ENCODE measurements around the gene GPX4.

Gene GPX4

DNA sequence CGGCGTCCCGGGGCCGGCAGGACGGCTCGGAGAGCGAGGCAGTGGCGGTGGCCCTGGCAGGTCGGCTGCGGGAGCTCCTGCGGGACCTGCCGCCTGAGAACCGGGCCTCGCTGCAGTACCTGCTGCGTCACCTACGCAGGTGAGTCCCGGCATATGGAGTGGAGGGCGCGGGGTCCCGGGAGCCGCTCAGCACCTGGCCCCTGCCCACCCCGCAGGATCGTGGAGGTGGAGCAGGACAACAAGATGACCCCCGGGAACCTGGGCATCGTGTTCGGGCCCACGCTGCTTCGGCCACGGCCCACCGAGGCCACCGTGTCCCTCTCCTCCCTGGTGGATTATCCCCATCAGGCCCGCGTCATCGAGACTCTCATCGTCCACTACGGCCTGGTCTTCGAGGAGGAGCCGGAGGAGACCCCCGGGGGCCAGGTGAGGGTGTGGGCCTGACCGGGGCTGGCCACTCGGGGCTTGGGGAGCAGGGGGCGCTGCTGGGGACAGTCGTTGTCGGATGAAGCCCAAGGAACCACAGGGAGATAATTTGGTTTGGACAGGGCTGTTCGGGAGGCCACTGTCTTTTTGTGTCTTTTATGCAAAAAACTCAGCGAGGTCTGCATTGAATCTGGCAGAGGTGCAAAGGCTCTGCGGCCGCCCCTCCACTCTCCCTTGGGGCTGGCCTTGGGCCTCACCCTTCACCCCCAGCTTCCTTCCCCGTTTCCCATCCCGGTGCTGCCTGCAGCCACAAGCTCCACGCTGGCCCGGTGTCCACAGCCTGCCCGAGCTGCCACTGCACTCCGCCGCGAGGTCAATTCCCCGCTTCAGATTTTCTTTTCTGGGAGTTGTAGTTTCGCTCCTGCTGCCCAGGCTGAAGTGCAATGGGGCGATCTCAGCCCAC, 20.6 kb upstream of the GPX4 start:
- Histone ChIP-seq H3K4me1 (ENCODE audit: control insufficient read depth, low read depth, low read length) (no peaks in the 10 kb centered on the region), H2BK120ac (ENCODE audit: low read depth, low read length) (no peak overlapping the region), H3K9ac (ENCODE audit: low read length) (no peak overlapping the region), H3K4ac (ENCODE audit: low read depth, low read length) (no peak overlapping the region), H2BK5ac (ENCODE audit: low read length) (no peak overlapping the region), H3K27me3 (ENCODE audit: insufficient read depth, low read length, poor library complexity) (no peaks in the 10 kb centered on the region), H2AK5ac (ENCODE audit: low read length) (no peak overlapping the region), H3K23ac (ENCODE audit: low read length) (no peak overlapping the region), H3K56ac (ENCODE audit: low read length) (no peak overlapping the region), H4K5ac (ENCODE audit: low read length) (no peak overlapping the region), H4K8ac (ENCODE audit: low read depth, low read length) (no peak overlapping the region), H3K4me3 (ENCODE audit: low read length) (no peak overlapping the region), H3K27ac (ENCODE audit: low read depth, low read length) (no peak overlapping the region), H3K79me1 (ENCODE audit: low read length) (no peaks in the 10 kb centered on the region), H3K18ac (ENCODE audit: low read length) (no peak overlapping the region), H3K36me3 (ENCODE audit: control insufficient read depth, insufficient read depth, low read length) (peaks cover 3% of the 10 kb centered on the region), H3K79me2 (ENCODE audit: control insufficient read depth, insufficient read depth, low read length) (no peaks in the 10 kb centered on the region), H3K4me2 (ENCODE audit: low read length) (no peak overlapping the region), H2BK15ac (replicated peaks; ENCODE audit: low read depth) (no peak overlapping the region)
- DNase-seq: no peak
- WGBS (ENCODE audit: extremely low coverage, insufficient coverage, low lambda C conversion rate): no CpG with 5 or more reads among the region's 59 CpGs

DNA sequence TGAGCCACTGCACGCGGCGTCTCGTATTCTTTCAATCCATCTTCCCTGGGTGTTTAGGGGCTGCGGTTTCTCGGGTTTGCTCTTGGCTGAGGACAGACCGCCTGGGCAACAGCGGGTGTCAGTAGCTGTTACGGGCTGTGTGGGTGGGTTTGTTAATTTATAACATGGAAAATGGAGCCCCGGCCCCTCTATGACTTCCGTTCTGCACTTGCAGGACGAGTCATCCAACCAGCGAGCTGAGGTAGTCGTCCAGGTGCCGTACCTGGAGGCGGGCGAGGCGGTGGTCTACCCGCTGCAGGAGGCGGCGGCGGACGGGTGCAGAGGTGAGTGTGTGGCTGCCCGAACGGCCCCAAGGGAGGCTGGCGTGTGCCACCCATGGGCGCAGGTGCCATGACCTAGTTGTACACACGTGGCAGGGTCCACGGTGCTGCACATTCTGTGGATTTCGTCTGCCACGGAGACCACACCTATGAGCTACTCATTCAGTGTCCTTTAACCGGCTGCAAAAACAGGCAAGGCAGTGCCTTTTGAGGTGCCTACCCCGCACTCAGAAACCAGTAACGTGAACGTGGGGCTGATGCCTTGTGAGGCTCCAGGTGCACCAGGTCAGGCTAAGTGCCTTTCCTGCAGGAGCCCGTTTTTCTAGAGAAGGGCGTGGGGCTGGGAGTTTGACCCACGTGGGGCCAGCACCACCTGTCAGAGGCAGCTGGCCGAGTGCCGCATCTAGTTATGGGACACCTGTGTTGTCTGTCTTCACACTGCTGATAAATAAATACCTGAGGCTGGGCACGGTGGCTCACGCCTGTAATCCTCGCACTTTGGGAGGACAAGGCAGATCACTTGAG, 19.5 kb upstream of the GPX4 start:
- peaks cover 3% of the 10 kb centered on the region for H3K36me3 ChIP-seq (ENCODE audit: control insufficient read depth, insufficient read depth, low read length)
- no peak overlapping the region for H3K4ac ChIP-seq (ENCODE audit: low read depth, low read length)
- H3K27ac ChIP-seq (ENCODE audit: low read depth, low read length): no peak overlapping the region
- no peaks in the 10 kb centered on the region for H3K27me3 ChIP-seq (ENCODE audit: insufficient read depth, low read length, poor library complexity)
- WGBS (ENCODE audit: extremely low coverage, insufficient coverage, low lambda C conversion rate): no CpG with 5 or more reads among the region's 43 CpGs
- no peak overlapping the region for H2AK5ac ChIP-seq (ENCODE audit: low read length)
- H4K5ac ChIP-seq (ENCODE audit: low read length): no peak overlapping the region
- no peak overlapping the region for H3K4me2 ChIP-seq (ENCODE audit: low read length)
- H3K79me2 ChIP-seq (ENCODE audit: control insufficient read depth, insufficient read depth, low read length): no peaks in the 10 kb centered on the region
- no peak overlapping the region for H3K18ac ChIP-seq (ENCODE audit: low read length)
- no peak overlapping the region for H3K9ac ChIP-seq (ENCODE audit: low read length)
- H2BK15ac ChIP-seq (replicated peaks; ENCODE audit: low read depth): no peak overlapping the region
- H4K8ac ChIP-seq (ENCODE audit: low read depth, low read length): no peak overlapping the region
- H3K56ac ChIP-seq (ENCODE audit: low read length): no peak overlapping the region
- no peak overlapping the region for H2BK5ac ChIP-seq (ENCODE audit: low read length)
- no peak overlapping the region for H3K23ac ChIP-seq (ENCODE audit: low read length)
- H3K4me1 ChIP-seq (ENCODE audit: control insufficient read depth, low read depth, low read length): no peaks in the 10 kb centered on the region
- no peaks in the 10 kb centered on the region for H3K79me1 ChIP-seq (ENCODE audit: low read length)
- no peak overlapping the region for H3K4me3 ChIP-seq (ENCODE audit: low read length)
- no peak for DNase-seq
- no peak overlapping the region for H2BK120ac ChIP-seq (ENCODE audit: low read depth, low read length)

DNA sequence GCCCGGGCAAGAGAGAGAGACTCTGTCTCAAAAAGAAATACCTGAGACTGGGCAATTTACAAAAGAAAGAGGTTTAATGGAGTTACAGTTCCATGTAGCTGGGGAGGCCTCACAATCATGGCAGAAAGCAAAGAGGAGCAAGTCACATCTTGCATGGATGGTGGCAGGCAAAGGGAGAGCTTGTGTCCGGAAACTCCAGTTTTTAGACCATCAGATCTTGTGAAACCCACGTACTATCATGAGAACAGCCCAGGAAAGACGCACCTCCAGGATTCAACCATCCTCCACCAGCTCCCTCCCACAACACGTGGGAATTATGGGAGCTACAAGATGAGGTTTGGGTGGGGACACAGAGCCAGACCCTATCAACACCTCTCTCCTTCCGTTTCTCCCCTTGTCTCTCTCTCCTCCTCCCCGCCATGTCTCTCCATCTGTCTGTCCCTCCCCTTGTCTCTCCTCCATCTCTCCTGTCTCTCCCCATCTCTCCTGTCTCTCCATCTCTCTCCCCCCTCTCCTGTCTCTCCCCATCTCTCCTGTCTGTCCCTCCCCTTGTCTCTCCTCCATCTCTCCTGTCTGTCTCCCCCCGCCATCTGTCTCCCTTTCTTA, 18.6 kb upstream of the GPX4 start:
- no peak overlapping the region for H2BK120ac ChIP-seq (ENCODE audit: low read depth, low read length)
- H3K4me1 ChIP-seq (ENCODE audit: control insufficient read depth, low read depth, low read length): no peaks in the 10 kb centered on the region
- H3K27me3 ChIP-seq (ENCODE audit: insufficient read depth, low read length, poor library complexity): no peaks in the 10 kb centered on the region
- H3K18ac ChIP-seq (ENCODE audit: low read length): no peak overlapping the region
- no peaks in the 10 kb centered on the region for H3K79me1 ChIP-seq (ENCODE audit: low read length)
- no peak overlapping the region for H4K5ac ChIP-seq (ENCODE audit: low read length)
- no peak overlapping the region for H3K27ac ChIP-seq (ENCODE audit: low read depth, low read length)
- H3K79me2 ChIP-seq (ENCODE audit: control insufficient read depth, insufficient read depth, low read length): no peaks in the 10 kb centered on the region
- no peak overlapping the region for H3K56ac ChIP-seq (ENCODE audit: low read length)
- H2AK5ac ChIP-seq (ENCODE audit: low read length): no peak overlapping the region
- H3K4me2 ChIP-seq (ENCODE audit: low read length): no peak overlapping the region
- no peak overlapping the region for H3K4ac ChIP-seq (ENCODE audit: low read depth, low read length)
- H4K8ac ChIP-seq (ENCODE audit: low read depth, low read length): no peak overlapping the region
- H3K36me3 ChIP-seq (ENCODE audit: control insufficient read depth, insufficient read depth, low read length): peaks cover 3% of the 10 kb centered on the region
- H2BK15ac ChIP-seq (replicated peaks; ENCODE audit: low read depth): no peak overlapping the region
- DNase-seq: no peak
- H3K9ac ChIP-seq (ENCODE audit: low read length): no peak overlapping the region
- H2BK5ac ChIP-seq (ENCODE audit: low read length): no peak overlapping the region
- no peak overlapping the region for H3K4me3 ChIP-seq (ENCODE audit: low read length)
- no CpG with 5 or more reads among the region's 8 CpGs for WGBS (ENCODE audit: extremely low coverage, insufficient coverage, low lambda C conversion rate)
- no peak overlapping the region for H3K23ac ChIP-seq (ENCODE audit: low read length)

DNA sequence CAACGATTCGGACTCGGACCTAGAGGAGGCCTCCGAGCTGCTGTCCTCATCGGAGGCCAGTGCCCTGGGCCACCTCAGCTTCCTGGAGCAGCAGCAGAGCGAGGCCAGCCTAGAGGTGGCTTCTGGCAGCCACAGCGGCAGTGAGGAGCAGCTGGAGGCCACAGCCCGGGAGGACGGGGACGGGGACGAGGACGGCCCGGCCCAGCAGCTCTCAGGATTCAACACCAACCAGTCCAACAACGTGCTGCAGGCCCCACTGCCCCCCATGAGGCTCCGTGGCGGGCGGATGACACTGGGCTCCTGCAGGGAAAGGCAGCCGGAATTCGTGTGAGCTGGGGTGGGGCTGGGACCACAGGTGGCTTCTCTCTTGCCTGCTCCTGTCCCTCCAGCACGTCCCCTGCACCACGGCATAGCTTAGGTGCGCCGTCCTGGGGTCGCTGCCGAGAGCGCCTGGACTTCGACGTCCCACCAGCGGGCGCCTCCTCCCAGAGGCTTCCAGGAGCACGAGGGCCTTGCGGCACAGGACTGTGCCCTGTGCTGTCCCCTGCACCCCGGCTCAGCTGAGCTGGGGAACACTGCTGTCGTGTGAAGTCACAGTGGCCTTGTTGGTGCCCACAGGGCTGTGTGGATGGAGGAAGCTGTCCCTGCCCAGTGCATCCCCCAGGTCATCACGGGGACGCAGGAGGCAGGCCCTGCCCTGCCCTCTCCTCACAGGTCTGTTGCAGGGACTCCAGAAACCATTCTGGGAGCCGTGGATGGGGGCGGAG, 17.9 kb upstream of the GPX4 start:
- Histone ChIP-seq H2BK15ac (replicated peaks; ENCODE audit: low read depth) (no peak overlapping the region), H4K5ac (ENCODE audit: low read length) (no peak overlapping the region), H3K4me1 (ENCODE audit: control insufficient read depth, low read depth, low read length) (no peaks in the 10 kb centered on the region), H3K18ac (ENCODE audit: low read length) (no peak overlapping the region), H3K4ac (ENCODE audit: low read depth, low read length) (no peak overlapping the region), H3K23ac (ENCODE audit: low read length) (no peak overlapping the region), H3K4me3 (ENCODE audit: low read length) (no peak overlapping the region), H3K9ac (ENCODE audit: low read length) (no peak overlapping the region), H3K56ac (ENCODE audit: low read length) (no peak overlapping the region), H3K79me1 (ENCODE audit: low read length) (no peaks in the 10 kb centered on the region), H3K4me2 (ENCODE audit: low read length) (no peak overlapping the region), H3K36me3 (ENCODE audit: control insufficient read depth, insufficient read depth, low read length) (peaks cover 3% of the 10 kb centered on the region), H2BK5ac (ENCODE audit: low read length) (no peak overlapping the region), H3K27ac (ENCODE audit: low read depth, low read length) (no peak overlapping the region), H3K27me3 (ENCODE audit: insufficient read depth, low read length, poor library complexity) (no peaks in the 10 kb centered on the region), H2BK120ac (ENCODE audit: low read depth, low read length) (no peak overlapping the region), H3K79me2 (ENCODE audit: control insufficient read depth, insufficient read depth, low read length) (no peaks in the 10 kb centered on the region), H4K8ac (ENCODE audit: low read depth, low read length) (no peak overlapping the region), H2AK5ac (ENCODE audit: low read length) (no peak overlapping the region)
- WGBS (ENCODE audit: extremely low coverage, insufficient coverage, low lambda C conversion rate): no CpG with 5 or more reads among the region's 38 CpGs
- no peak for DNase-seq

DNA sequence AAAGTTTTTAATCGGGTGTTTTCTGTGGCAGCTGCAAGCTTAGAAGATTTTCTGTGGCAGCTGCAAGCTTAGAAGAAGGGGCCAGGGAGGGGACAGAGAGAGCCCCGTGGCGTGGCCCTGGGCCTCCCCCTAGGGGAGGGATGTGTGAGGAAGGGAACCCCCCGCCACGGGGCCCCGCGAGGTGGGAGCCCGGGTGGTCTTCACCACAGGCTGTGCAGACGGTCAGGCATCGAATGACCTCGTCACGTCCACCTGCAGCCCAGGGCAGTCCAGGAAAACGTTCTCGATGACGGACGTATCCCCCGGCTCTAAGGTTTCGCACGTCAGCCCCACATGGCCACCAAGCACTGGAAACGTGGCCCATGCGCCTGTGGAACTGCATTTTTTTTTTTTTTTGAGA, 17.2 kb upstream of the GPX4 start:
- Histone ChIP-seq H3K79me1 (ENCODE audit: low read length) (no peaks in the 10 kb centered on the region), H3K36me3 (ENCODE audit: control insufficient read depth, insufficient read depth, low read length) (peaks cover 3% of the 10 kb centered on the region), H3K4ac (ENCODE audit: low read depth, low read length) (no peak overlapping the region), H3K9ac (ENCODE audit: low read length) (no peak overlapping the region), H2BK120ac (ENCODE audit: low read depth, low read length) (no peak overlapping the region), H3K18ac (ENCODE audit: low read length) (no peak overlapping the region), H3K4me1 (ENCODE audit: control insufficient read depth, low read depth, low read length) (no peaks in the 10 kb centered on the region), H3K56ac (ENCODE audit: low read length) (no peak overlapping the region), H2AK5ac (ENCODE audit: low read length) (no peak overlapping the region), H4K8ac (ENCODE audit: low read depth, low read length) (no peak overlapping the region), H2BK15ac (replicated peaks; ENCODE audit: low read depth) (no peak overlapping the region), H3K23ac (ENCODE audit: low read length) (no peak overlapping the region), H3K27ac (ENCODE audit: low read depth, low read length) (no peak overlapping the region), H3K27me3 (ENCODE audit: insufficient read depth, low read length, poor library complexity) (no peaks in the 10 kb centered on the region), H3K4me3 (ENCODE audit: low read length) (no peak overlapping the region), H4K5ac (ENCODE audit: low read length) (no peak overlapping the region), H2BK5ac (ENCODE audit: low read length) (no peak overlapping the region), H3K4me2 (ENCODE audit: low read length) (no peak overlapping the region), H3K79me2 (ENCODE audit: control insufficient read depth, insufficient read depth, low read length) (no peaks in the 10 kb centered on the region)
- DNase-seq: no peak
- no CpG with 5 or more reads among the region's 21 CpGs for WGBS (ENCODE audit: extremely low coverage, insufficient coverage, low lambda C conversion rate)
